HepG2 (cell line): ENCODE measurements around the gene STAT6. TPM values are rescaled to one million over a fixed set of nuclear protein-coding genes. Genes with fewer than 3 reads are reported as not detected.

Experiments
- ATF6 ChIP-seq: sonication (generic); formaldehyde crosslinking; conservative IDR thresholded peaks from 2 replicates; pipeline ENCODE4 v1.4.0; 2020; ENCODE audit warnings: missing genetic modification reagents
- ATF7 ChIP-seq, 2 experiments: fragments of 450-650 bp in 1 of 2; sonication (generic) in 1 of 2; formaldehyde crosslinking in 1 of 2; IDR thresholded peaks; 2 replicates each; pipeline versions ENCODE4 v1.4.0 to v1.6.1; 2016 to 2020; ENCODE audit warnings: antibody characterized with exemption in 1 of 2, mild to moderate bottlenecking in 1 of 2, missing genetic modification reagents in 1 of 2
- CSRNP1 ChIP-seq: sonication (generic); formaldehyde crosslinking; IDR thresholded peaks from 2 replicates; pipeline ENCODE4 v1.8.1; 2023; ENCODE audit warnings: mild to moderate bottlenecking, missing genetic modification reagents
- FLYWCH1 ChIP-seq: sonication (generic); formaldehyde crosslinking; IDR thresholded peaks from 2 replicates; pipeline ENCODE4 v1.8.1; 2023; ENCODE audit warnings: mild to moderate bottlenecking, missing genetic modification reagents
- FUBP1 ChIP-seq: sonication (generic); formaldehyde crosslinking; IDR thresholded peaks from 2 replicates; pipeline ENCODE4 v1.5.1; 2020; ENCODE audit warnings: missing genetic modification reagents, mild to moderate bottlenecking, borderline replicate concordance
- KLF16 ChIP-seq, 2 experiments: sonication (generic) in 1 of 2; formaldehyde crosslinking in 1 of 2; IDR thresholded peaks; 2 replicates each; pipeline versions ENCODE4 v1.6.1 to v1.8.0; 2016 to 2023; ENCODE audit warnings: missing genetic modification reagents in 2 of 2, missing compliant biosample characterization in 1 of 2
- MAFG ChIP-seq: sonication (generic); formaldehyde crosslinking; IDR thresholded peaks from 2 replicates; pipeline ENCODE4 v1.5.1; 2020; ENCODE audit warnings: mild to moderate bottlenecking, missing genetic modification reagents
- MEF2D ChIP-seq: sonication (generic); formaldehyde crosslinking; IDR thresholded peaks from 2 replicates; pipeline ENCODE4 v1.5.1; 2020; ENCODE audit warnings: mild to moderate bottlenecking, missing genetic modification reagents
- NFRKB ChIP-seq: fragments of 450-650 bp; IDR thresholded peaks from 2 replicates; pipeline ENCODE4 v1.6.1; 2017
- NR2F2 ChIP-seq: IDR thresholded peaks from 2 replicates; pipeline ENCODE4 v1.6.1; 2012; ENCODE audit warnings: low read depth, inconsistent platforms, borderline replicate concordance
- PLSCR1 ChIP-seq: sonication (generic); formaldehyde crosslinking; IDR thresholded peaks from 2 replicates; pipeline ENCODE4 v1.5.0; 2020; ENCODE audit warnings: missing genetic modification reagents, mild to moderate bottlenecking, borderline replicate concordance
- SRF ChIP-seq: IDR thresholded peaks from 2 replicates; pipeline ENCODE4 v1.6.1; 2011; ENCODE audit warnings: mild to moderate bottlenecking, low read depth, low read length, moderate library complexity
- U2AF2 ChIP-seq: fragments of 200-400 bp; formaldehyde crosslinking; IDR thresholded peaks from 2 replicates; pipeline ENCODE4 v1.6.1; 2017; ENCODE audit warnings: low read depth, mild to moderate bottlenecking, low read length
- ZBTB2 ChIP-seq: sonication (generic); formaldehyde crosslinking; IDR thresholded peaks from 2 replicates; pipeline ENCODE4 v1.8.0; 2022; ENCODE audit warnings: low read depth, missing genetic modification reagents
- ZGPAT ChIP-seq: IDR thresholded peaks from 2 replicates; pipeline ENCODE4 v1.6.1; 2016; ENCODE audit warnings: mild to moderate bottlenecking
- ZNF224 ChIP-seq: sonication (generic); formaldehyde crosslinking; IDR thresholded peaks from 2 replicates; pipeline ENCODE4 v1.5.0; 2020; ENCODE audit warnings: mild to moderate bottlenecking, missing genetic modification reagents
- ZNF577 ChIP-seq: sonication (generic); formaldehyde crosslinking; IDR thresholded peaks from 2 replicates; pipeline ENCODE4 v1.4.0; 2020; ENCODE audit warnings: mild to moderate bottlenecking, low read depth, missing genetic modification reagents, borderline replicate concordance
- ZSCAN31 ChIP-seq: sonication (generic); formaldehyde crosslinking; IDR thresholded peaks from 2 replicates; pipeline ENCODE4 v1.5.0; 2020; ENCODE audit warnings: low read depth, mild to moderate bottlenecking, missing genetic modification reagents
- polyA plus RNA-seq, 8 experiments: library from polyadenylated mRNA; depleted of rRNA in 3 of 8; stranded (reverse) in 7 of 8; unstranded in 1 of 8; fragments of >200 nt; fragmentation: Illumina TruSeq in 4 of 8; extraction: Trizol in 4 of 8; gene quantifications; 2 replicates each; pipeline versions ENCODE4 v1.2.1 to v1.2.3, GENCODE V29; 2011 to 2016; ENCODE audit warnings: low read depth in 4 of 8, missing spikeins in 1 of 8, mixed read lengths in 1 of 8; ENCODE audit not compliant: insufficient read depth in 1 of 8
- total RNA-seq, 5 experiments: library from RNA; depleted of rRNA; stranded (reverse); fragments of >200 nt; fragmentation: Illumina TruSeq; extraction: Trizol; gene quantifications; 2 replicates each; pipeline ENCODE4 v1.2.3, GENCODE V29; 2016; ENCODE audit warnings: low read depth in 1 of 5

STAT6 gene
- total and polyA plus RNA-seq, 2 of the 13 experiments (the other 11 are each of a cell fraction or from before 2014, with no cell fraction given), result 28.0 to 62.2 TPM

- TF ChIP-seq ZGPAT (CRISPR knock-in tag) (peak; percentile 73), ZNF577 (CRISPR knock-in tag) (no peak), FUBP1 (no peak), NR2F2 (no peak), CSRNP1 (CRISPR knock-in tag) (no peak; the same call in 1 of the 2 replicates), ATF6 (no peak), ZBTB2 (no peak; the same call in 1 of the 2 replicates), KLF16 (CRISPR knock-in tag; IDR thresholded peaks at IDR 0.05) (peak in 1 of 2 experiments; percentile 86; a peak in 2 of 4 replicates), SRF (peak; percentile 18; the same call in 1 of the 2 replicates), U2AF2 (no peak), ZNF224 (CRISPR knock-in tag) (0 out of 2 replicates have a peak, but pooled peaks have one; percentile 7), MAFG (no peak), ZSCAN31 (peak; percentile 74), FLYWCH1 (CRISPR knock-in tag) (no peak), ATF7 (IDR thresholded peaks at IDR 0.05) (no peak), ATF7 (CRISPR knock-in tag; IDR thresholded peaks at IDR 0.05) (peak; percentile 39; the same call in 1 of the 2 replicates), PLSCR1 (CRISPR knock-in tag) (no peak), NFRKB (no peak), MEF2D (CRISPR knock-in tag) (no peak)
Observed at GRCh38 chr12:57088354-57089270, 22.6 kb downstream of the STAT6 start, which contains the start of gene NAB2 (continued).
